ENCODE measurements around the gene MAGEA9.
"Not testable (repeated sequence)": the region's sequence is repeated elsewhere in the genome, so short reads cannot be mapped to it uniquely, and the experiment has no call there.

GRCh38 chrX:149770344-149770743 lies 11.4 kb upstream of the MAGEA9 start:
- TF ChIP-seq RBM22 (IDR thresholded peaks at IDR 0.05; ENCODE audit: low read depth, low read length, poor library complexity, severe bottlenecking); MAZ (CRISPR knock-in tag; conservative IDR thresholded peaks at IDR 0.05 in 1 of 2, IDR thresholded peaks at IDR 0.05 in 1 of 2); CHD1 (IDR thresholded peaks at IDR 0.05; ENCODE audit: low read length); RUNX1 (IDR thresholded peaks at IDR 0.05; ENCODE audit: low read depth); EZH2 (IDR thresholded peaks at IDR 0.05; ENCODE audit: borderline replicate concordance, low read depth, low read length): not testable (repeated sequence)
- TF ChIP-seq, protein P1, sequence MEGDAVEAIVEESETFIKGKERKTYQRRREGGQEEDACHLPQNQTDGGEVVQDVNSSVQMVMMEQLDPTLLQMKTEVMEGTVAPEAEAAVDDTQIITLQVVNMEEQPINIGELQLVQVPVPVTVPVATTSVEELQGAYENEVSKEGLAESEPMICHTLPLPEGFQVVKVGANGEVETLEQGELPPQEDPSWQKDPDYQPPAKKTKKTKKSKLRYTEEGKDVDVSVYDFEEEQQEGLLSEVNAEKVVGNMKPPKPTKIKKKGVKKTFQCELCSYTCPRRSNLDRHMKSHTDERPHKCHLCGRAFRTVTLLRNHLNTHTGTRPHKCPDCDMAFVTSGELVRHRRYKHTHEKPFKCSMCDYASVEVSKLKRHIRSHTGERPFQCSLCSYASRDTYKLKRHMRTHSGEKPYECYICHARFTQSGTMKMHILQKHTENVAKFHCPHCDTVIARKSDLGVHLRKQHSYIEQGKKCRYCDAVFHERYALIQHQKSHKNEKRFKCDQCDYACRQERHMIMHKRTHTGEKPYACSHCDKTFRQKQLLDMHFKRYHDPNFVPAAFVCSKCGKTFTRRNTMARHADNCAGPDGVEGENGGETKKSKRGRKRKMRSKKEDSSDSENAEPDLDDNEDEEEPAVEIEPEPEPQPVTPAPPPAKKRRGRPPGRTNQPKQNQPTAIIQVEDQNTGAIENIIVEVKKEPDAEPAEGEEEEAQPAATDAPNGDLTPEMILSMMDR (IDR thresholded peaks at IDR 0.05 in 2 of 3, conservative IDR thresholded peaks at IDR 0.05 in 1 of 3; ENCODE audit: insufficient read depth in 2 of 3, low read depth in 1 of 3, low read length in 3 of 3) = not testable (repeated sequence)
- TF ChIP-seq, protein P2, sequence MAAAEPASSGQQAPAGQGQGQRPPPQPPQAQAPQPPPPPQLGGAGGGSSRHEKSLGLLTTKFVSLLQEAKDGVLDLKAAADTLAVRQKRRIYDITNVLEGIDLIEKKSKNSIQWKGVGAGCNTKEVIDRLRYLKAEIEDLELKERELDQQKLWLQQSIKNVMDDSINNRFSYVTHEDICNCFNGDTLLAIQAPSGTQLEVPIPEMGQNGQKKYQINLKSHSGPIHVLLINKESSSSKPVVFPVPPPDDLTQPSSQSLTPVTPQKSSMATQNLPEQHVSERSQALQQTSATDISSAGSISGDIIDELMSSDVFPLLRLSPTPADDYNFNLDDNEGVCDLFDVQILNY (CRISPR knock-in tag; IDR thresholded peaks at IDR 0.05) = not testable (repeated sequence)

Measured in K562 (cell line).